Measurements from ENCODE around the gene PKIG.
"Not testable (repeated sequence)": the region's sequence is repeated elsewhere in the genome, so short reads cannot be mapped to it uniquely, and the experiment has no call there.

PKIG gene

DNA sequence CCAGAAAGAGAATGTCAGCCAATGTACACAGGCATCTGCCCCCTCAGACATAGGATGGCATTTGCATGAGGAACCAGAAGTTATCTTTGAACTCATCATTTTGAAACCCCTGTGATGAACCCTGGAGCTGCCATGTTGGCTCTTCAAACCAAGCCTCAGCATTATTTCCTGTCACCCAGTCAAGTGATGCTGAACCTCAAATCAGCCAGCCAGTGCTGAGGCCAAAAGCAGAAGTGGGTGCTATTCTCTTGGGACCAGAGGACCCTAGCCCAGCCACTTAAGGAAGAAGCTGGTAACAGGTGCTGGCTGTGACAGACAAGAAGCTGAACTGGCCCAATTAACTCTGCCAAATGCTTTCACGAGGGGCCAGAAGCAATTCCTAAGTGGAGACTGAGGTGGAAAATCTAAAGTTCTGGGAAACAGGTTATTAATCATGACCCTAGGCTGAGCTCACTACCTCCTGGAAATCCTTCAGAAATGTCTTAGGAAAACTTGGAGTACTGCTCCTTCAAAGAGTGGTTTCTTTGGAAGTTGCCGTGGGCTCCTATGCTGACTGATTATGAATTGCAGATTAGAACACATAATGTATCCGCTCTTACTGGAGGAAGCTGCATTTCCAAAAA, 4.0 kb downstream of the PKIG start:
- no peak overlapping the region for H3K27ac ChIP-seq
- TF ChIP-seq, protein P1, sequence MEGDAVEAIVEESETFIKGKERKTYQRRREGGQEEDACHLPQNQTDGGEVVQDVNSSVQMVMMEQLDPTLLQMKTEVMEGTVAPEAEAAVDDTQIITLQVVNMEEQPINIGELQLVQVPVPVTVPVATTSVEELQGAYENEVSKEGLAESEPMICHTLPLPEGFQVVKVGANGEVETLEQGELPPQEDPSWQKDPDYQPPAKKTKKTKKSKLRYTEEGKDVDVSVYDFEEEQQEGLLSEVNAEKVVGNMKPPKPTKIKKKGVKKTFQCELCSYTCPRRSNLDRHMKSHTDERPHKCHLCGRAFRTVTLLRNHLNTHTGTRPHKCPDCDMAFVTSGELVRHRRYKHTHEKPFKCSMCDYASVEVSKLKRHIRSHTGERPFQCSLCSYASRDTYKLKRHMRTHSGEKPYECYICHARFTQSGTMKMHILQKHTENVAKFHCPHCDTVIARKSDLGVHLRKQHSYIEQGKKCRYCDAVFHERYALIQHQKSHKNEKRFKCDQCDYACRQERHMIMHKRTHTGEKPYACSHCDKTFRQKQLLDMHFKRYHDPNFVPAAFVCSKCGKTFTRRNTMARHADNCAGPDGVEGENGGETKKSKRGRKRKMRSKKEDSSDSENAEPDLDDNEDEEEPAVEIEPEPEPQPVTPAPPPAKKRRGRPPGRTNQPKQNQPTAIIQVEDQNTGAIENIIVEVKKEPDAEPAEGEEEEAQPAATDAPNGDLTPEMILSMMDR (IDR thresholded peaks at IDR 0.05; ENCODE audit: low read depth, low read length) = no peak
- no peaks in the 10 kb centered on the region for H3K27me3 ChIP-seq (ENCODE audit: insufficient read depth, low read depth, severe bottlenecking)
- no peaks in the 10 kb centered on the region for H3K9me3 ChIP-seq (ENCODE audit: severe bottlenecking)
- DNase-seq = no peak
- no peaks in the 10 kb centered on the region for H3K36me3 ChIP-seq
- H3K4me3 ChIP-seq (ENCODE audit: low read depth, low read length) = no peak overlapping the region

DNA sequence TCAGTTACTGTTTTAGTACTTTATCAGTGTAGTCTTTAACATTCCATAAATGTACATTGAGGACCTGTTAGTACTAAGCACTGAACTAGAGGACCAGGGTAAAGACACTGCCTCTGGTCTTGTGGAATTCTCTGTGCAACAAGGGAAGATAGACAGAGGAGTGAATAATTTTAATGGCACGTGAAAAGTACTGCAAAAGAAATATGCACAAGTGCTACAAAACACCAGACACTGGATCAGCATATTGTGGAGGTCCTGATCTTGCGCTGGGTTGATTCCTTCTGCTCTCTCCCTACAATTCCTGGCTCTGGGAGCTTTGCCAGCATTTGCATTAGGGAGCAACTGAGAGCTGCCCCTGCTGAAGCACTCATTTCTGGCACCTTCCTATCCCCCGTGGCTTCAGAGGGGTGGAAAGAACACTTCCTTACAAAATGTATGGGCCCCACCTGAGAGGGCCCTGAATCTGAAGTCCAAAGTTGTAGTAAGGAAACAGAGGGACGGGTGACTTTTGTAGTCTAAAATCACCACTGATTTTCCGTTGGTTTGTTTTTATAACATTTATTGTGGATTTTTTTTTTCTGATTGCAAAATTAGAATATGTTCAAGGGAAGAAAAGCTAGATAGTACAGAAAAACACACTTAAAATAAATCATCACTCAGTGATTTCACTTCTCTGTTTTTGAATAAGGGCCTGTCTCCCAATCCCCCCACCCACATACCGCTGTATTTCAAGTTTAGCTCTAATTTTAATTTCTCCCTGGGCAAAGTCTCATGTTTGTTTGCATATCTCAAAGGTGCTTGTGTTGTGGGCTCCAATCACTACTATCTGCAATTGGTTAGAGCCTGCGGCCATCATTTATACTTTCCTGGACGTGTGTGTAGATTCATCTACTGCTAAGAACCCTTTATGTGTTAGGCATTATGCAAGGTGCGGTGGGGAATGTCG, 4.9 kb downstream of the PKIG start:
- no peak overlapping the region for H3K4me3 ChIP-seq (ENCODE audit: low read depth, low read length)
- no peaks in the 10 kb centered on the region for H3K36me3 ChIP-seq
- no peaks in the 10 kb centered on the region for H3K27me3 ChIP-seq (ENCODE audit: insufficient read depth, low read depth, severe bottlenecking)
- no peak overlapping the region for H3K27ac ChIP-seq
- DNase-seq = no peak
- TF ChIP-seq, protein P1 (IDR thresholded peaks at IDR 0.05; ENCODE audit: low read depth, low read length) = no peak
- H3K9me3 ChIP-seq (ENCODE audit: severe bottlenecking) = no peaks in the 10 kb centered on the region

DNA sequence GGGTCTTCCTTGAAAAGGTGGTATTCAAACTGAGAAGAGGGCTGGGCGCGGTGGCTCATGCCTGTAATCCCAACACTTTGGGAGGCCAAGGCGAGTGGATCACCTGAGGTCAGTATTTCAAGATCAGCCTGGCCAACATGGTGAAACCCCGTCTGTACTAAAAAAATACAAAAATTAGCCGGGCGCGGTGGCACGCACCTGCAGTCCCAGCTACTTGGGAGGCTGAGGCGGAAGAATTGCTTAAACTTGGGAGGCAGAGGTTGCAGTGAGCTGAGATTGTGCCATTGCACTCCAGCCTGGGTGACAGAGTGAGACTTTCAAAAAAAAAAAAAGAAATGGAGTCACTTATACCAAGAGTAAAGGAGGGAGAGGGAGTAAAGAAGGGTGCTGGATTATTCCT, 5.9 kb downstream of the PKIG start:
- not testable (repeated sequence) for H3K36me3 ChIP-seq; DNase-seq; H3K27me3 ChIP-seq (ENCODE audit: insufficient read depth, low read depth, severe bottlenecking); H3K4me3 ChIP-seq (ENCODE audit: low read depth, low read length); H3K27ac ChIP-seq; H3K9me3 ChIP-seq (ENCODE audit: severe bottlenecking)

DNA sequence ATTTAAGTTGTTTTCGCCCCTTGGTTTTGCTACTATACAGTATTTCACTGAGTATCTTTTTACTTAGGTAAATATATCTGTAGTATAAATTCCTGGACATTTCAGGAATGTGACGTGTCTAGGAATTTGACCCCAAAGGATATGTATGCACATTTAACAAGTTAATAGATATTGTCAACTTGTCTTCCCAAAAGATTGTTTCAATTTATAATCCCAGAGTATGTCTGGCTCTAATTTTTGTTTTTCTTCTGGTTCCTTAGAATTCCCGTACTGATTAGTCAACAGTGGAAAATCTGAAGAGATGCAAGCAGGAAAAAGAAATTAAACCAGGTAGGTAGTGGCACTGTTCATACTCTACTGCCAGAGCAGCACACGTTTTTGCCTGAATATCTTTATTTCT, 7.2 kb downstream of the PKIG start:
- Histone ChIP-seq H3K36me3 (no peaks in the 10 kb centered on the region), H3K4me3 (ENCODE audit: low read depth, low read length) (no peak overlapping the region), H3K9me3 (ENCODE audit: severe bottlenecking) (no peaks in the 10 kb centered on the region), H3K27ac (no peak overlapping the region), H3K27me3 (ENCODE audit: insufficient read depth, low read depth, severe bottlenecking) (no peaks in the 10 kb centered on the region)
- DNase-seq = no peak
- TF ChIP-seq, protein P1 (IDR thresholded peaks at IDR 0.05; ENCODE audit: low read depth, low read length) = no peak

DNA sequence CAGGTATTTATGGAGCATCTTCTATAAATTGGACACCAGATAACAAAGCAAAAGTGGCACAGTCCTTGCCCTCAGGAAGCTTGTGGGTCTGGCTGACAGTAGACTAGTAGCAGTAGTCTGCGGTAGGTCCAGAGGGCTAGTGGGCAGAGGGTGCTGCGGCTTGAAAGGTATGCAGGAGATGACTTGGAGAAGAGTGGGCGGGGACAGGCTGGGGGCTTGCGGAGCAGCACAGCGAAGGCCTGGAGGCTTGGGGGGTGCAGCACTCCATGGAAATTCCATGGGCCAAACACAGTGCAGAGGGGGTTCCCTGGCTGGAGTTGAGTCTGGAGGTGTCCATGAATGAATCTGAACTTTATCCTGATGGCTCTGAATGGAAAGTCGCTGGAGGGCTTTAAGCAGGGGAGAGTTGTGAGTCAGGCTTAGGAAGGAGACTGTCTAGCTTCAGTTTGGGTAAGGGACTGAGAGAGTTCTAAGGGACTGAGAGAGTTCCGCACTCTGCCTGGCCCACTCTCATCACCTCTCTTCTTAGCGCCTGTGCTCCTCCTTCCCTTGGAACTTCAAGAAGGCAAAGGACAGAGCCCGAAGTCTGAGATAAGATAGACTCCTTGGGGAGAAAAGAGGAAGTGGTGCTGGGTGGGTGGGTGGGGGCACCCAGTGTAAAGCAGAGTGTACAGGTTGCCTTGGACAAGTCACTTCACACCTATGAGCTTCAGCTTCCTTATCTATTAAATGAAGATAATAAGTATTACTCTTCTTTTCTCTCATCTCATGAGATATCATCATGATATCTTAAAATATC, 8.8 kb downstream of the PKIG start:
- H3K27me3 ChIP-seq (ENCODE audit: insufficient read depth, low read depth, severe bottlenecking) = no peaks in the 10 kb centered on the region
- no peak for DNase-seq
- no peak overlapping the region for H3K4me3 ChIP-seq (ENCODE audit: low read depth, low read length)
- H3K9me3 ChIP-seq (ENCODE audit: severe bottlenecking) = no peaks in the 10 kb centered on the region
- no peaks in the 10 kb centered on the region for H3K36me3 ChIP-seq
- TF ChIP-seq, protein P1 (IDR thresholded peaks at IDR 0.05; ENCODE audit: low read depth, low read length) = no peak
- no peak overlapping the region for H3K27ac ChIP-seq

DNA sequence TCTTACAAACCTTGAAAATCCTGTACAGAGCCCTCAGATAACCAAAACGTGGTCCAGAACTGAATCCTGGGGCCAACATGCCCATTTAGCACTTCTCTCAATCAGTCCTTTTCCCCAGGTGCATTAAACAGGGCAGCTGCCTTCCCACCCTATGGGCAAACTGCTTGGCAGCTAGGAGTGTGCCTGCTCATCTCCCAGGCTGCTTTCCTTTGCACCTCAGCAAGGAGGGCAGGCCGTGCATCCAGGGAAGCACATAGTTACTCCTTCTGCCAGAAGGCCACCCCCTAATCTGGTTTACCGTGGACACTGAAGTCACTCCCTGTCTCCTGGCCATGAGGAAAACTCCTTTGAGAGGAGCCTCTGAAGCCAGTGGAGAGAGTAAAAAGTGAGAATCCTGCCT, 10.0 kb downstream of the PKIG start:
- Histone ChIP-seq H3K4me3 (ENCODE audit: low read depth, low read length) (no peak overlapping the region), H3K9me3 (ENCODE audit: severe bottlenecking) (no peaks in the 10 kb centered on the region), H3K36me3 (no peaks in the 10 kb centered on the region), H3K27me3 (ENCODE audit: insufficient read depth, low read depth, severe bottlenecking) (no peaks in the 10 kb centered on the region), H3K27ac (no peak overlapping the region)
- DNase-seq = no peak
- TF ChIP-seq, protein P1 (IDR thresholded peaks at IDR 0.05; ENCODE audit: low read depth, low read length) = no peak
